ENCODE data around the gene GIGYF2.
"Not testable (repeated sequence)": the region's sequence is repeated elsewhere in the genome, so short reads cannot be mapped to it uniquely, and the experiment has no call there.

Gene GIGYF2

GRCh38 chr2:232897598-232898408, 200.7 kb downstream of the GIGYF2 start:
- DNase-seq: no peak

GRCh38 chr2:232898592-232899543, 201.7 kb downstream of the GIGYF2 start:
- DNase-seq: no peak

- DNase-seq: no peak
Observed at GRCh38 chr2:232900811-232901735, 203.9 kb downstream of the GIGYF2 start.

GRCh38 chr2:232901736-232902578, 204.8 kb downstream of the GIGYF2 start:
- no peak for DNase-seq

GRCh38 chr2:232903989-232904388, 206.9 kb downstream of the GIGYF2 start:
- DNase-seq: no peak

GRCh38 chr2:232906867-232907717, 210.0 kb downstream of the GIGYF2 start:
- not testable (repeated sequence) for DNase-seq

GRCh38 chr2:232907718-232908085, 210.6 kb downstream of the GIGYF2 start:
- DNase-seq: not testable (repeated sequence)

GRCh38 chr2:232908695-232909094, 211.6 kb downstream of the GIGYF2 start:
- no peak for DNase-seq
